IPS-11a (cell line): ENCODE data around the gene GRIFIN.

Experiments used
- H3K4me3 ChIP-seq: one replicate; pipeline ENCODE4 v1.5.1; 2013; ENCODE audit warnings: low read depth, low read length, control low read depth

Gene GRIFIN

GRCh38 chr7:2513702-2514101 lies 37.5 kb upstream of the GRIFIN start:
- no peak overlapping the region for H3K4me3 ChIP-seq

GRCh38 chr7:2512713-2513112 lies 36.5 kb upstream of the GRIFIN start:
- H3K4me3 ChIP-seq = no peak overlapping the region

- H3K4me3 ChIP-seq = no peak overlapping the region
Measured at GRCh38 chr7:2512179-2512661, 36.0 kb upstream of the GRIFIN start.

GRCh38 chr7:2511769-2512168 lies 35.6 kb upstream of the GRIFIN start:
- no peak overlapping the region for H3K4me3 ChIP-seq

GRCh38 chr7:2510909-2511768 lies 34.9 kb upstream of the GRIFIN start:
- no peak overlapping the region for H3K4me3 ChIP-seq

- H3K4me3 ChIP-seq = no peak overlapping the region
Measured at GRCh38 chr7:2510130-2510776, 34.1 kb upstream of the GRIFIN start.

- no peak overlapping the region for H3K4me3 ChIP-seq
Measured at GRCh38 chr7:2509298-2509906, 33.2 kb upstream of the GRIFIN start.

GRCh38 chr7:2508327-2509215 lies 32.4 kb upstream of the GRIFIN start:
- no peak overlapping the region for H3K4me3 ChIP-seq

GRCh38 chr7:2507917-2508306 lies 31.7 kb upstream of the GRIFIN start:
- no peak overlapping the region for H3K4me3 ChIP-seq

- H3K4me3 ChIP-seq = no peak overlapping the region
Measured at GRCh38 chr7:2507208-2507916, 31.2 kb upstream of the GRIFIN start.

- no peak overlapping the region for H3K4me3 ChIP-seq
Measured at GRCh38 chr7:2505401-2505800, 29.2 kb upstream of the GRIFIN start.

- no peak overlapping the region for H3K4me3 ChIP-seq
Measured at GRCh38 chr7:2504889-2505375, 28.7 kb upstream of the GRIFIN start.

- no peak overlapping the region for H3K4me3 ChIP-seq
Measured at GRCh38 chr7:2504128-2504888, 28.1 kb upstream of the GRIFIN start.

- no peak overlapping the region for H3K4me3 ChIP-seq
Measured at GRCh38 chr7:2503056-2503941, 27.1 kb upstream of the GRIFIN start.

- H3K4me3 ChIP-seq = no peak overlapping the region
Measured at GRCh38 chr7:2502647-2502966, 26.4 kb upstream of the GRIFIN start.

- no peak overlapping the region for H3K4me3 ChIP-seq
Measured at GRCh38 chr7:2501947-2502646, 25.9 kb upstream of the GRIFIN start.

GRCh38 chr7:2500701-2501100 lies 24.5 kb upstream of the GRIFIN start:
- H3K4me3 ChIP-seq = no peak overlapping the region
